Liver (tissue), 9 donors: Measurements from ENCODE around the gene GAGE2A. TPM values are rescaled to one million over a fixed set of nuclear protein-coding genes. Genes with fewer than 3 reads are reported as not detected.
"Not testable (repeated sequence)": the region's sequence is repeated elsewhere in the genome, so short reads cannot be mapped to it uniquely, and the experiment has no call there.

ENCODE experiments used
- DNase-seq: peaks from one replicate; pipeline ENCODE4 v3.0.0-alpha.2; 2017; ENCODE audit warnings: low spot score
- H3K27ac ChIP-seq, 2 donors: one replicate each; pipeline ENCODE4 v1.7.0; 2013; ENCODE audit warnings: inconsistent platforms in 2 of 2, low read length in 2 of 2, control low read depth in 1 of 2, low read depth in 1 of 2, mild to moderate bottlenecking in 1 of 2
- H3K27me3 ChIP-seq, 4 donors: one replicate each; pipeline versions ENCODE4 v1.6.1 to v1.7.0; 2013; ENCODE audit warnings: low read length in 3 of 4, inconsistent platforms in 1 of 4, mild to moderate bottlenecking in 1 of 4, moderate library complexity in 1 of 4; ENCODE audit not compliant: control insufficient read depth in 4 of 4, insufficient read depth in 4 of 4
- H3K36me3 ChIP-seq, 4 donors: one replicate each; pipeline versions ENCODE4 v1.6.1 to v1.7.0; 2013; ENCODE audit warnings: low read length in 3 of 4, mild to moderate bottlenecking in 3 of 4, low read depth in 1 of 4, moderate library complexity in 1 of 4; ENCODE audit not compliant: control insufficient read depth in 4 of 4, insufficient read depth in 3 of 4
- H3K4me1 ChIP-seq, 4 donors: one replicate each; pipeline versions ENCODE4 v1.6.1 to v1.7.0; 2013; ENCODE audit warnings: low read length in 3 of 4, mild to moderate bottlenecking in 3 of 4, moderate library complexity in 1 of 4; ENCODE audit not compliant: control insufficient read depth in 4 of 4, insufficient read depth in 4 of 4
- H3K4me3 ChIP-seq, 3 donors: one replicate each; pipeline versions ENCODE4 v1.6.1 to v1.7.0; 2013; ENCODE audit warnings: low read length in 3 of 3, control low read depth in 1 of 3, low read depth in 1 of 3, mild to moderate bottlenecking in 1 of 3
- H3K9ac ChIP-seq, 2 donors: one replicate each; pipeline ENCODE4 v1.7.0; 2013; ENCODE audit warnings: low read length in 2 of 2, mild to moderate bottlenecking in 2 of 2, moderate library complexity in 2 of 2, control low read depth in 1 of 2, low read depth in 1 of 2
- H3K9me3 ChIP-seq, 4 donors: one replicate each; pipeline versions ENCODE4 v1.6.1 to v1.7.0; 2013; ENCODE audit warnings: low read length in 3 of 4; ENCODE audit not compliant: control insufficient read depth in 4 of 4
- EGR1 ChIP-seq, 2 donors: IDR thresholded peaks; 2 replicates each; pipeline ENCODE4 v1.6.1; 2016 to 2018; ENCODE audit warnings: antibody characterized with exemption in 2 of 2, low read depth in 2 of 2
- FOXA1 ChIP-seq: IDR thresholded peaks from 2 replicates; pipeline ENCODE4 v1.6.1; 2016; ENCODE audit warnings: antibody characterized with exemption
- FOXA2 ChIP-seq: IDR thresholded peaks from 2 replicates; pipeline ENCODE4 v1.6.1; 2016; ENCODE audit warnings: antibody characterized with exemption
- GABPA ChIP-seq, 2 donors: IDR thresholded peaks in 1 of 2; conservative IDR thresholded peaks in 1 of 2; 2 replicates each; pipeline ENCODE4 v1.6.1; 2016; ENCODE audit warnings: antibody characterized with exemption in 2 of 2, mild to moderate bottlenecking in 1 of 2, moderate library complexity in 1 of 2
- HNF4G ChIP-seq: IDR thresholded peaks from 2 replicates; pipeline ENCODE4 v1.6.1; 2016; ENCODE audit warnings: antibody characterized with exemption
- RAD21 ChIP-seq, 2 donors: IDR thresholded peaks; 2 replicates each; pipeline ENCODE4 v1.6.1; 2016; ENCODE audit warnings: antibody characterized with exemption in 2 of 2, mild to moderate bottlenecking in 2 of 2
- RXRA ChIP-seq, 2 donors: IDR thresholded peaks; 2 replicates each; pipeline ENCODE4 v1.6.1; 2017 to 2018; ENCODE audit warnings: antibody characterized with exemption in 2 of 2, mild to moderate bottlenecking in 1 of 2
- SP1 ChIP-seq: IDR thresholded peaks from 2 replicates; pipeline ENCODE4 v1.6.1; 2018; ENCODE audit warnings: antibody characterized with exemption, mild to moderate bottlenecking
- TAF1 ChIP-seq: conservative IDR thresholded peaks from 2 replicates; pipeline ENCODE4 v1.6.1; 2016; ENCODE audit warnings: antibody characterized with exemption, mild to moderate bottlenecking
- YY1 ChIP-seq: IDR thresholded peaks from 2 replicates; pipeline ENCODE4 v1.6.1; 2016; ENCODE audit warnings: antibody characterized with exemption, mild to moderate bottlenecking
- WGBS: extraction: QIAGEN DNeasy Blood & Tissue Kit; methylation state at CpG from one replicate; pipeline ENCODE4 v1.1.7; 2013; 5-methylcytosine and 5-hydroxymethylcytosine counted together
- polyA plus RNA-seq, 2 donors: library from polyadenylated mRNA; stranded (reverse) in 1 of 2; unstranded in 1 of 2; fragments of 200-250 nt in 1 of 2; fragments of >200 nt in 1 of 2; fragmentation: Nextera tagmentation in 1 of 2; extraction: Ambion mirVana in 1 of 2; gene quantifications; one replicate each; pipeline versions ENCODE4 v1.2.1 to v1.2.3, GENCODE V29; 2013 to 2015
- total RNA-seq, 2 donors: library from RNA; depleted of rRNA; stranded (reverse); fragments of >200 nt; gene quantifications; one replicate each; pipeline ENCODE4 v1.2.3, GENCODE V29; 2014
- TF ChIP-seq, protein P1 (sequence below): IDR thresholded peaks from 2 replicates; pipeline ENCODE4 v1.6.1; 2016; ENCODE audit warnings: antibody characterized with exemption, mild to moderate bottlenecking
- TF ChIP-seq, protein P2 (sequence below): IDR thresholded peaks from 2 replicates; pipeline ENCODE4 v1.6.1; 2016; ENCODE audit warnings: antibody characterized with exemption
- TF ChIP-seq, protein P3 (sequence below): IDR thresholded peaks from 2 replicates; pipeline ENCODE4 v1.6.1; 2016; ENCODE audit warnings: antibody characterized with exemption
- TF ChIP-seq, protein P4 (sequence below): fragments of 150-350 bp; IDR thresholded peaks from 2 replicates; pipeline ENCODE4 v1.5.1; 2017; ENCODE audit warnings: improper control_type of control experiment, low read depth, low read length; ENCODE audit not compliant: missing input control
- TF ChIP-seq, protein P5 (sequence below): IDR thresholded peaks from 2 replicates; pipeline ENCODE4 v1.6.1; 2016; ENCODE audit warnings: antibody characterized with exemption
- donor health status: healthy.
- donor health status: healthy.
- donor health status: healthy.
- donor health status: healthy.
- donor health status: healthy.

Gene GAGE2A
- total and polyA plus RNA-seq, 4 donors, result not detected

DNA sequence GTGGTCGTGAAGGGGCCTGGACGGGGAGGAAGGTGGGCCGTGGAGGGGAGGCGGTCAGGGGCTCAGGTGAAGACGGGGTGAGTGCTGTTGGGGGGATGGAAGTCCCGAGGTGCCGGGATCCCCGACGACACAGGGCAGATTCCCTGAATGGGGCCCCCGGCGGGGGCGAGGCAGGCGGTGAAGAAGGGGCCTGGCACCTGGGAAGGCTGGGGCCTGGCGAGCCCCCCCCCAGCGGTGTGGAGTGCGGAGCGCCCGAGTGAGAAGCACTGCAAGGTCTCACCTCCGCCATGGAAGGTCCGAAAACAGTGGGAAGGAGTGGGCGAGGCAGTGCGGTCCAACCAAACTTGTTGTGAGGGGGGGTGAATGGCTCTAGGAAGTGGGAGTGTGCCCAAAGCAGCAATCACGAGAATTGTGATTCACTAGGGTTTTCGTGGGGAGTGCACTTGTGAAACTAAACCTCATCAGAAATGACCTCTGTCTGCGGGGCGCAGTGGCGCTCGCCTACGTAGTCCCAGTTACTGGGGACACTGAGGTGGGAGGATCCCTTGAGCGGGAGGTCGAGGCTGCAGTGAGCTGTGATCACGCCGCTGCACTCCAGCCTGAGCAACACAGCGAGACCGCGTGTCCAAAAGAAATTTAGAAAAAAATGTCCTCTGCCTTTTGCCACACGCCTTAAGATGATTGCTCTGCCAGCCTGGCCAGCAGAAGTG lies 628 bp downstream of the GAGE2A start:
- not testable (repeated sequence) for H3K9ac ChIP-seq, H3K4me3 ChIP-seq, H3K4me1 ChIP-seq, H3K27me3 ChIP-seq, H3K9me3 ChIP-seq, H3K27ac ChIP-seq, DNase-seq, H3K36me3 ChIP-seq
- whole genome bisulfite sequencing, result 91% methylated on average over 25 of the region's 37 CpGs

DNA sequence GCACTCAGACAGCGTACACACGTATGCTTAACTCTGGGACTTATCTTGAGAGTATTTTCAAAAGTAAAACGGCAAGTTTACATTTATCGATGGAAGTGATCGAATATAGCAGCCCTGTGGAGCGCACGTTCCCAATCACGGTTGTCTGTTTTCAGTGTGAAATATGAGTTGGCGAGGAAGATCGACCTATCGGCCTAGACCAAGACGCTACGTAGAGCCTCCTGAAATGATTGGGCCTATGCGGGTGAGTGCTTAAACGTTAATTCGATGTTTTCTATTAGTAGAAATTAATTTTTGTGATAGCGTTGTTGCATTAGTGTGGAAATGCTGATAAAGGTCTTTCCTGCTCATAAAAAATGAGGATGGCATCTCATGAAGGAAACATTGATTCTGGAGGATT lies 1.2 kb downstream of the GAGE2A start:
- DNase-seq, H3K36me3 ChIP-seq, H3K9ac ChIP-seq, H3K4me3 ChIP-seq, H3K27me3 ChIP-seq, H3K4me1 ChIP-seq, H3K9me3 ChIP-seq, H3K27ac ChIP-seq: not testable (repeated sequence)
- WGBS, result 92% methylated on average over 10 of the region's 17 CpGs

DNA sequence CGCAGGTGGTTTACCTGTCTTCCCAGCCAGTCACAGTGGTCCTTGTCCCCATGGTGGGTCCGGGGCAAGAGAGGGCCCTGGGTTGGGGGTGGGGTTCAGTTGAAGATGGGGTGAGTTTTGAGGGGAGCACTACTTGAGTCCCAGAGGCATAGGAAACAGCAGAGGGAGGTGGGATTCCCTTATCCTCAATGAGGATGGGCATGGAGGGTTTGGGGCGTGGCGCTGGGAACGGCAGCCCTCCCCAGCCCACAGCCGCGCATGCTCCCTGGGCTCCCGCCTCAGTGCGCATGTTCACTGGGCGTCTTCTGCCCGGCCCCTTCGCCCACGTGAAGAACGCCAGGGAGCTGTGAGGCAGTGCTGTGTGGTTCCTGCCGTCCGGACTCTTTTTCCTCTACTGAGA lies 9.4 kb downstream of the GAGE2A start, which contains the start of gene GAGE1:
Gene GAGE1, plus strand, starts transcription at position 301 of the 400 bp plus-strand sequence. CDS start 1,155 bp downstream, outside the sequence.
- not testable (repeated sequence) for H3K36me3 ChIP-seq, H3K27ac ChIP-seq, H3K4me1 ChIP-seq, H3K9me3 ChIP-seq, H3K27me3 ChIP-seq, H3K9ac ChIP-seq, H3K4me3 ChIP-seq, DNase-seq
- no CpG with 5 or more reads among the region's 16 CpGs for WGBS

DNA sequence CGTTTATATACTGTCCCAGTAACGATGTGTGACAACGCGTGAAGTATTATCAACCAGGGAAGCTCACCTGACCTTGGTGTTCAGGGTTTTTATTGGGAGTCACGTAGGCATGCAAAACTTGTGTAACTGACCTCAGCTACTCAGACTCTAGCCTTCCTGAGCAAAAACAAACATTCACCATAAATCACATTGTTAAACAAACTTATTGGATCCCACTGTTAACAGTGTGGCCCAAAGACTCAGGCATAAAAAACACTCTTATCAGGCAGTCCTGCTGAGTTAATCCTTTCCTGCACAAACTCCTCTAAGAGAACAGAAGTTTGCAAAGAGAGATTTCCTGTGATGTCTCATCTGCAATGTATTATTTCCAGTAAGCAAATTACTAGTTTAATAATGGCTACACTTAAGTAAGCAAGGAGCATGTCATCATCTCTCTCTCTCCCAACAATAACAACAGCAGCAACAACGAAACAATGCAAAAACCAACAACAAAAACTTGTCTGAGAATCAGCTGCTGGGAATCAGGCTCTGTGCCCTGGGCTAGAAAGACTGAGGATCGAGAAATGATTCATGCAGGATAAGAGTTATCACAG lies 21.5 kb downstream of the GAGE2A start:
- no peak for DNase-seq
- 43% methylated on average over 7 of the region's 7 CpGs for WGBS
- no peak for TF ChIP-seq YY1
- no peak for TF ChIP-seq HNF4G
- TF ChIP-seq EGR1 (IDR thresholded peaks at IDR 0.05; ENCODE audit: low read depth in 2 of 2), result no peak
- no peak for TF ChIP-seq RXRA (IDR thresholded peaks at IDR 0.05)
- TF ChIP-seq RAD21 (IDR thresholded peaks at IDR 0.05), result no peak
- TF ChIP-seq TAF1, result no peak
- TF ChIP-seq, protein P1, sequence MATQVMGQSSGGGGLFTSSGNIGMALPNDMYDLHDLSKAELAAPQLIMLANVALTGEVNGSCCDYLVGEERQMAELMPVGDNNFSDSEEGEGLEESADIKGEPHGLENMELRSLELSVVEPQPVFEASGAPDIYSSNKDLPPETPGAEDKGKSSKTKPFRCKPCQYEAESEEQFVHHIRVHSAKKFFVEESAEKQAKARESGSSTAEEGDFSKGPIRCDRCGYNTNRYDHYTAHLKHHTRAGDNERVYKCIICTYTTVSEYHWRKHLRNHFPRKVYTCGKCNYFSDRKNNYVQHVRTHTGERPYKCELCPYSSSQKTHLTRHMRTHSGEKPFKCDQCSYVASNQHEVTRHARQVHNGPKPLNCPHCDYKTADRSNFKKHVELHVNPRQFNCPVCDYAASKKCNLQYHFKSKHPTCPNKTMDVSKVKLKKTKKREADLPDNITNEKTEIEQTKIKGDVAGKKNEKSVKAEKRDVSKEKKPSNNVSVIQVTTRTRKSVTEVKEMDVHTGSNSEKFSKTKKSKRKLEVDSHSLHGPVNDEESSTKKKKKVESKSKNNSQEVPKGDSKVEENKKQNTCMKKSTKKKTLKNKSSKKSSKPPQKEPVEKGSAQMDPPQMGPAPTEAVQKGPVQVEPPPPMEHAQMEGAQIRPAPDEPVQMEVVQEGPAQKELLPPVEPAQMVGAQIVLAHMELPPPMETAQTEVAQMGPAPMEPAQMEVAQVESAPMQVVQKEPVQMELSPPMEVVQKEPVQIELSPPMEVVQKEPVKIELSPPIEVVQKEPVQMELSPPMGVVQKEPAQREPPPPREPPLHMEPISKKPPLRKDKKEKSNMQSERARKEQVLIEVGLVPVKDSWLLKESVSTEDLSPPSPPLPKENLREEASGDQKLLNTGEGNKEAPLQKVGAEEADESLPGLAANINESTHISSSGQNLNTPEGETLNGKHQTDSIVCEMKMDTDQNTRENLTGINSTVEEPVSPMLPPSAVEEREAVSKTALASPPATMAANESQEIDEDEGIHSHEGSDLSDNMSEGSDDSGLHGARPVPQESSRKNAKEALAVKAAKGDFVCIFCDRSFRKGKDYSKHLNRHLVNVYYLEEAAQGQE, result no peak
- TF ChIP-seq, protein P2, sequence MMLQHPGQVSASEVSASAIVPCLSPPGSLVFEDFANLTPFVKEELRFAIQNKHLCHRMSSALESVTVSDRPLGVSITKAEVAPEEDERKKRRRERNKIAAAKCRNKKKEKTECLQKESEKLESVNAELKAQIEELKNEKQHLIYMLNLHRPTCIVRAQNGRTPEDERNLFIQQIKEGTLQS, result no peak
- TF ChIP-seq, protein P3, sequence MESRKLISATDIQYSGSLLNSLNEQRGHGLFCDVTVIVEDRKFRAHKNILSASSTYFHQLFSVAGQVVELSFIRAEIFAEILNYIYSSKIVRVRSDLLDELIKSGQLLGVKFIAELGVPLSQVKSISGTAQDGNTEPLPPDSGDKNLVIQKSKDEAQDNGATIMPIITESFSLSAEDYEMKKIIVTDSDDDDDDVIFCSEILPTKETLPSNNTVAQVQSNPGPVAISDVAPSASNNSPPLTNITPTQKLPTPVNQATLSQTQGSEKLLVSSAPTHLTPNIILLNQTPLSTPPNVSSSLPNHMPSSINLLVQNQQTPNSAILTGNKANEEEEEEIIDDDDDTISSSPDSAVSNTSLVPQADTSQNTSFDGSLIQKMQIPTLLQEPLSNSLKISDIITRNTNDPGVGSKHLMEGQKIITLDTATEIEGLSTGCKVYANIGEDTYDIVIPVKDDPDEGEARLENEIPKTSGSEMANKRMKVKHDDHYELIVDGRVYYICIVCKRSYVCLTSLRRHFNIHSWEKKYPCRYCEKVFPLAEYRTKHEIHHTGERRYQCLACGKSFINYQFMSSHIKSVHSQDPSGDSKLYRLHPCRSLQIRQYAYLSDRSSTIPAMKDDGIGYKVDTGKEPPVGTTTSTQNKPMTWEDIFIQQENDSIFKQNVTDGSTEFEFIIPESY, result no peak
- no peak for TF ChIP-seq FOXA1
- TF ChIP-seq GABPA (IDR thresholded peaks at IDR 0.05 in 1 of 2, conservative IDR thresholded peaks at IDR 0.05 in 1 of 2), result no peak
- TF ChIP-seq, protein P4, sequence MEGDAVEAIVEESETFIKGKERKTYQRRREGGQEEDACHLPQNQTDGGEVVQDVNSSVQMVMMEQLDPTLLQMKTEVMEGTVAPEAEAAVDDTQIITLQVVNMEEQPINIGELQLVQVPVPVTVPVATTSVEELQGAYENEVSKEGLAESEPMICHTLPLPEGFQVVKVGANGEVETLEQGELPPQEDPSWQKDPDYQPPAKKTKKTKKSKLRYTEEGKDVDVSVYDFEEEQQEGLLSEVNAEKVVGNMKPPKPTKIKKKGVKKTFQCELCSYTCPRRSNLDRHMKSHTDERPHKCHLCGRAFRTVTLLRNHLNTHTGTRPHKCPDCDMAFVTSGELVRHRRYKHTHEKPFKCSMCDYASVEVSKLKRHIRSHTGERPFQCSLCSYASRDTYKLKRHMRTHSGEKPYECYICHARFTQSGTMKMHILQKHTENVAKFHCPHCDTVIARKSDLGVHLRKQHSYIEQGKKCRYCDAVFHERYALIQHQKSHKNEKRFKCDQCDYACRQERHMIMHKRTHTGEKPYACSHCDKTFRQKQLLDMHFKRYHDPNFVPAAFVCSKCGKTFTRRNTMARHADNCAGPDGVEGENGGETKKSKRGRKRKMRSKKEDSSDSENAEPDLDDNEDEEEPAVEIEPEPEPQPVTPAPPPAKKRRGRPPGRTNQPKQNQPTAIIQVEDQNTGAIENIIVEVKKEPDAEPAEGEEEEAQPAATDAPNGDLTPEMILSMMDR, result no peak
- TF ChIP-seq, protein P5, sequence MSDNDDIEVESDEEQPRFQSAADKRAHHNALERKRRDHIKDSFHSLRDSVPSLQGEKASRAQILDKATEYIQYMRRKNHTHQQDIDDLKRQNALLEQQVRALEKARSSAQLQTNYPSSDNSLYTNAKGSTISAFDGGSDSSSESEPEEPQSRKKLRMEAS, result no peak
- no peak for TF ChIP-seq SP1
- TF ChIP-seq FOXA2, result no peak

More for the DNA sequence above, 21.5 kb downstream of the GAGE2A start:
- Histone ChIP-seq H3K9ac (no peak overlapping the region), H3K4me1 (no peaks in the 10 kb centered on the region), H3K9me3 (peaks cover 0 to 3% (median 0%) of the 10 kb centered on the region in 4 donors), H3K27ac (no peak overlapping the region), H3K4me3 (no peak overlapping the region), H3K27me3 (peaks cover 0 to 3% (median 0%) of the 10 kb centered on the region in 4 donors), H3K36me3 (no peaks in the 10 kb centered on the region)
